GM18499 (cell line): ENCODE data around the gene FAM110D.

ENCODE experiments used
- ATAC-seq: cut with Tn5 transposase; IDR thresholded peaks from one replicate; pipeline ENCODE4 v1.9.1; 2021; ENCODE audit warnings: moderate number of reproducible peaks; ENCODE audit not compliant: insufficient read depth, unreplicated experiment

The FAM110D gene

GRCh38 chr1:26160527-26161414 is 1.9 kb downstream of the FAM110D start:
- ATAC-seq, result no peak

DNA sequence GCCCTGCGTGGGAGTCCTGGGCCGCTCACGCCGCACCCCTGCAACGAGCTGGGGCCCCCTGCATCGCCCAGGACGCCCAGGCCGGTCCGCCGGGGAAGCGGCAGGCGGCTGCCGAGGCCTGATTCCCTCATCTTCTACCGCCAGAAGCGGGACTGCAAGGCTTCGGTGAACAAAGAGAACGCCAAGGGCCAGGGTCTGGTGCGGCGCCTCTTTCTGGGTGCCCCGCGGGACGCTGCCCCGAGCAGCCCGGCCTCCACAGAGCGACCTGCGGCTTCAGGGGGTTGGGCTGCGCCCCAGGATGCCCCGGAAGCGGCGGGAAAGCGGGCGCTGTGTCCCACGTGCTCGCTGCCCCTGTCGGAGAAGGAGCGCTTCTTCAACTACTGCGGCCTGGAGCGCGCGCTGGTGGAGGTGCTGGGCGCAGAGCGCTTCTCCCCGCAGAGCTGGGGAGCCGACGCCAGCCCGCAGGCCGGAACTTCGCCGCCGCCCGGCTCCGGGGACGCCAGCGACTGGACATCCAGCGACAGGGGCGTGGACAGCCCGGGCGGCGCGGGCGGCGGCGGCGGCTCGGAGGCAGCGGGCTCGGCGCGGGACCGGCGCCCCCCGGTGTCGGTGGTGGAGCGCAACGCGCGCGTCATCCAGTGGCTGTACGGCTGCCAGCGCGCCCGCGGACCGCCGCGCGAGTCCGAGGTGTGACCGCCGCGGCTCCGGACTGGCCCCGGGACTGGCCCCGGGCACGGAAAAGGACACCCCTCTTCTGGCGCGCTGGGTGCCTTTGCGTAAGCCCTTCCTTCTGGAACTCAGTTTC is 2.7 kb downstream of the FAM110D start:
- no peak for ATAC-seq

DNA sequence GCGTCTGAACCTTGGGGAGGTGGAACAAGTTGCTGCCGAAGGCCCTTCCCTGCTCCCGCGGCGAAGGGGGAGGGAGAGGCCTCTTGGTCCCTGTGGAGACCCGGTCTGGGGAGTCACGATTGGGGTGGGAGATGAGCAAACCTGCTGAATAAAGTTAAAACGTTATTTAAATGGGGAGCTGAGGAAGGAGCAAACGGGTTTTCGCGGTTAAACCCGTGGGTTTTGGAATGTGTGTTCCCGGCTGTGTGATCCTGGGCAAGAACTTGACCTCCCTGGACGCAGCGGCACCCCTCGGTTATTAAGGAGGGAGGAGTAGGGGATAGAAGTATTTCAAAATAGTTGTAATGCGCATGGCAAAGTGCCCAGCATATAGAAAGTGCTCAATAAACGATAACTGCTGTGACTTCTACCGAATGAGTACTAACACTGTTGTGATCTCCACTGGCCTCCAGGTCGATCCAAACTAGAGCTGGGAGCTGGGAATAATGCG is 3.4 kb downstream of the FAM110D start:
- no peak for ATAC-seq

DNA sequence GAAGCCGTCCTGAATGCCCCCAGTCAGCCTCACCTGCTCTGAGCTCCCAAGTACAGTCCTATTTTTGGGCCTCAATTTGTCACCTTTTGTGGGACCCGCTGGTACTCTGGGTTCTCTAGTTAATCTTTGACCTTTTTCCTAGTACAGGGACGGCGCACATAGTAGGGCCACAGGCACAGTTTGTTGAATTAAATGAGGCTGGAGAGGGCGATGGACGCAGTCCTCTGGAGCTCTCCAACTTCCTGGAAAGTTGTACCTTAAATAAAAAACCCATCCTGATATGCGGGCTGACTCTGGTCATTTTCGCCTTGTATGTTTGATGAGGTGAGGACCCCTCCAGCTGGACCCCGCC is 4.8 kb downstream of the FAM110D start:
- ATAC-seq, result no peak

GRCh38 chr1:26164036-26164860 is 5.4 kb downstream of the FAM110D start:
- no peak for ATAC-seq

- ATAC-seq, result no peak
These were observed 6.3 kb downstream of the FAM110D start for GRCh38 chr1:26164861-26165842.

- ATAC-seq, result no peak
These were observed 7.9 kb downstream of the FAM110D start for GRCh38 chr1:26166719-26167281.

GRCh38 chr1:26168410-26169197 is 9.7 kb downstream of the FAM110D start, which contains the start of gene C1orf232:
TSS of gene C1orf232 (minus strand) at chr1:26168963. CDS start at chr1:26168499, 464 bp downstream.
- no peak for ATAC-seq

- ATAC-seq, result no peak
These were observed 10.3 kb downstream of the FAM110D start for GRCh38 chr1:26169198-26169554.

GRCh38 chr1:26169669-26170471 is 11.0 kb downstream of the FAM110D start, which contains the start of gene ZNF593:
TSS of gene ZNF593 (plus strand) at chr1:26169908. CDS start at chr1:26169984, 76 bp downstream.
- no peak for ATAC-seq

DNA sequence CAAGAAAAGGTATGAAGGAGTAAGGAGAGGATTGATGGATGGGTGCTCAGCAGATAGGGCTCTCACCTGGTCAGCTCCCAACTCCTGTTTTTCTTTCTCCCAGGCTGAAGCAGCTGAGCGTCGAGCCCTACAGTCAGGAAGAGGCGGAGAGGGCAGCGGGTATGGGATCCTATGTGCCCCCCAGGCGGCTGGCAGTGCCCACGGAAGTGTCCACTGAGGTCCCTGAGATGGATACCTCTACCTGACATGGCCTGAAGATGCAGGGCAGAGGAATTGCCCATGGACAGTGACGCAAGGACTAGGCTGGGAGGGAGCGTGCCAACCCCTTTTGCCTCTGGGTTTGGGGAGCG is 11.6 kb downstream of the FAM110D start:
- no peak for ATAC-seq

DNA sequence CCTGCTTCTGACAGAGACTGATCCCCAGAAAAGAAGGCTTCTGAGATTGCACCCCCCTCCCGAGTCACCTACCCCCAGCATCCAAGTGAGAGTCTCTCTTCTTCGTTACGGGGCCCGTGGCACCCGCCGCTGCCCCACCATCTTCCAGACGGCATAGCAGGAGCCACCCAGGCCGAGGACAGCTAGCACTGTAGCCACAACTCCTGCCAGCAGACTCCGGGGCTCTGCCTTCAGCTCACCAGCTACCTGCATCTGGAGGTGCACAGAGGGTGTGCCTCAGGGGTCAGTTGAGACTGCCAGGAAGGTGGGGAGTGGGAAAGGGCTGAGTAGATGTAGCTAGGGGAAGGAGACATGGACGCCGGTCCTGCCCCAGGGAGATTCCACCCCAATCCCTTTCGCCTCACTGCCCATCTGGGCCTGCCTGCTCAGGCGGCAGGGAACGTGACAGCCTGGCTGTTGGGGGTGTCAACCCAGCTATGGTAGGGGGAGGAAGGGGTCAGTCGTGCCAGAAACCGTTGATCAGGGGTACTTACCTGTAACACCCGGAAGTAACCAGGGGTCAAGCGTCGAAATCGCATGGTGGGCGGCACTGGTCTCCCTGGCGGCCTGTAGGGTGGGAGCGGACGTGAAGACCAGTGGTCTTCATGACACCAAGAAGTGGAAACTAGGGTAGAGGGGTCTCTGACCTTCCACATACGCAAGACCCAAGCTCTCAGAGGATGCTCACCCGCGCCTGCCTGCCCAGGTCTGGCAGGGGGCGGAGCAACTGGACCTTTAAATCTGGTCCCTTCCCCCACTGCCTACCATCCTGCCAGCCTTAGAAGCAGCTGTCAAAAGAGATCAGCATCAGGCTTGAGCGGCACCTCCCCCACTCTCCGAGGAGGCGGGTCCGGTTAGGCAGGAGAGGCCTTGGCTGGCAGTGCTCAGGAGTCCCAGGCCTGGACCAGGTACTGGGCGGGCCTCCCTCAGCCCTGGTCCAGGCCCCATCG is 12.5 kb downstream of the FAM110D start, which contains the start of gene ZNF593OS:
Gene ZNF593OS, minus strand, starts transcription at position 749 of the 989 bp plus-strand sequence. Its CDS starts 171 bp downstream, at position 578.
- no peak for ATAC-seq

DNA sequence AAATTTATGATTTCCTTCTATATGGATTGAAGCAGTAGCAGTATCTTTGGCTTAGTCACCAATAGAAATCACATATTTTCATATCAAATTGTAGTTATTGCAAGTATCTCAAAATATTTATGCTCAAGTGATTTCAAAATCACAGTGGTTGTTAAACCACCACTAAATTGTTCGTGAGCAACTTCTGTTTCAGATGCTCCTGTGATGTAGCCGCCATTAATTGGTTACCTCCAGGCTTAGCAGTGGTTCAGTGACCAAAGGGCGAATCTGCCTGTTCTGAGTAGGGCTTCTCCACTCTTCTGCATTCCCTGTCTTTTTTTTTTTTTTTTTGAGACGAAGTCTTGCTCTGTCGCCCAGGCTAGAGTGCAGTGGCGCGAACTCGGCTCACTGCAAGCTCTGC is 16.5 kb downstream of the FAM110D start:
- ATAC-seq, result no peak

DNA sequence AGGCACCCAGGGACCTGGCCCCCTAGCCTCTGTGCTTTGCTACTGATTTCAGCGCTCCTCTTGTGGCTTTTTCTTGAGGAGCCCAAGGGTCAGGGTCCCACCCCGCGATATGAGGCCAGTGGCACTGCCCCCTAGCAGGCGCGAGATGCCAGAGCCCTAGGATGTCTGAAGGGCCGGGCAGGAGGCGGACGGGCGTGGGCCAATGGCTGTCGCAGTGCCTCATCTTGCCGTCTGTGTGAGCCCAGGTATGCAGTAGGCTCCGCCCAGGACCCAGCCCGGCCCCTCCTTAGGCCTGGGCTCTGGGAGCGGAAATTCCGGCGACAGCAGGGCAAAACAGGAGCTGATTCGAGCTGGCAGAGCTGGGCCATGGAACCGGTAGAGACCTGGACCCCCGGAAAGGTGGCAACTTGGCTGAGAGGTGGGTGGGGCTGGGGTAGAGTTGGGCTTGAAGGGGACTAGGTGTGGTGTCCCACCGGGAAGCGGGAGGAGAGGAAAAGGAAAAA is 18.4 kb downstream of the FAM110D start, which contains the start of gene CNKSR1:
Gene CNKSR1, plus strand, starts transcription at position 310 of the 503 bp plus-strand sequence. Its CDS starts 57 bp downstream, at position 367.
- ATAC-seq, result no peak

DNA sequence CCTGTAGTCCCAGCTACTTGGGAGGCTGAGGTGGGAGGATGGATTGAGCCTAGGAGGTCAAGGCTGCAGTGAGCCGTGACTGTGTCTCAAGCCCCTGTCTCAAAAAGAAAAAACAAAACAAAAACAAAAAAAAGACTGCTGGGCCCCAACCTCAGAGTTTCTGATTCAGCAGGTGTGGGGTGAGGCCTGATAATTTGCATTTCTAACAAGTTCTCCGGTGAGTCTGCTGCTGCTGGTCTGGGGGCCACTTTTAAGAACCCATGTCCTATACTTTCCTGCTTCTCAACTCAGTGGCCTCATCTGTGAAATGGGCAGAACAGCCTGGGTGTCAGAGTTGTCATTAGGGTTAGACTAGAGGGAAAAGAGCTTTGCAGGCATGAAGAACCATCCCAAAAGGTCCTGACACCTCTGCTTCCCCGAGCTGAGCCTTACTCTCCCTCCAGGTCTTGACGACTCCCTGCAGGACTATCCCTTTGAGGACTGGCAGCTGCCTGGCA is 21.2 kb downstream of the FAM110D start:
- ATAC-seq, result no peak
